H1 (cell line): ENCODE data around the gene SLC2A13. TPM values are rescaled to one million over a fixed set of nuclear protein-coding genes. Genes with fewer than 3 reads are reported as not detected.

ENCODE experiments used
- CTCF ChIA-PET: fragments of 300-600 bp; sonication (Branson Sonifier 250); formaldehyde crosslinking; loops from one replicate; lab custom pipeline; 2021; ENCODE audit not compliant: partially characterized antibody; lab: Charles Lee
- POLR2A ChIA-PET: fragments of 300-600 bp; sonication (Branson Sonifier 250); formaldehyde crosslinking; loops from one replicate; lab custom pipeline; 2021; ENCODE audit warnings: inconsistent platforms; ENCODE audit not compliant: partially characterized antibody; lab: Charles Lee
- DNase-seq, 2 experiments: peaks; one replicate each; pipeline versions ENCODE4 v3.0.0 to v3.0.0-alpha.2; 2010 to 2022; ENCODE audit warnings: low spot score in 2 of 2, low read depth in 1 of 2, mixed read lengths in 1 of 2
- FAIRE-seq: peaks from 2 replicates; lab custom pipeline; 2011; peaks lifted over from hg19 to GRCh38; lab: Jason Lieb, UNC
- H2AFZ ChIP-seq: 2 replicates; pipeline ENCODE4 v1.8.1; 2012; ENCODE audit warnings: low read length, inconsistent platforms
- H2AK5ac ChIP-seq: 2 replicates; pipeline ENCODE4 v1.6.1; 2013; ENCODE audit warnings: low read depth, low read length
- H2BK120ac ChIP-seq: replicated peaks from 2 replicates; pipeline ENCODE3; 2013; ENCODE audit warnings: low read depth, low read length, inconsistent platforms
- H2BK12ac ChIP-seq: 2 replicates; pipeline ENCODE4 v1.6.1; 2013; ENCODE audit warnings: low read depth, low read length
- H2BK15ac ChIP-seq: 2 replicates; pipeline ENCODE4 v1.6.1; 2013; ENCODE audit warnings: low read length
- H2BK20ac ChIP-seq: 2 replicates; pipeline ENCODE4 v1.6.1; 2013; ENCODE audit warnings: low read length
- H2BK5ac ChIP-seq: 2 replicates; pipeline ENCODE4 v1.6.1; 2013; ENCODE audit warnings: low read depth, low read length
- H3K14ac ChIP-seq: 2 replicates; pipeline ENCODE4 v1.6.1; 2013; ENCODE audit warnings: inconsistent platforms; ENCODE audit not compliant: insufficient read length
- H3K18ac ChIP-seq: 2 replicates; pipeline ENCODE4 v1.6.1; 2013; ENCODE audit warnings: low read length; ENCODE audit errors: extremely low read depth
- H3K23ac ChIP-seq: 2 replicates; pipeline ENCODE4 v1.6.1; 2013; ENCODE audit warnings: inconsistent platforms; ENCODE audit not compliant: insufficient read length
- H3K23me2 ChIP-seq: 2 replicates; pipeline ENCODE4 v1.6.1; 2013; ENCODE audit warnings: low read depth, low read length
- H3K27ac ChIP-seq: 2 replicates; pipeline ENCODE4 v1.6.1; 2011; ENCODE audit warnings: low read depth, low read length, inconsistent platforms
- H3K27me3 ChIP-seq, 4 experiments: replicated peaks in 1 of 4; 1 replicate in 1 of 4; 2 replicates in 3 of 4; pipeline versions ENCODE4 v1.6.1 to v1.8.1; 2011 to 2013; ENCODE audit warnings: low read length in 3 of 4, mild to moderate bottlenecking in 3 of 4, inconsistent platforms in 2 of 4, mixed read lengths in 2 of 4, moderate library complexity in 1 of 4; ENCODE audit not compliant: control insufficient read depth in 3 of 4, insufficient read depth in 3 of 4; ENCODE audit errors: extremely low read depth in 1 of 4
- H3K36me3 ChIP-seq, 4 experiments: 2 replicates each; pipeline versions ENCODE4 v1.6.1 to v1.8.1; 2011 to 2013; ENCODE audit warnings: mild to moderate bottlenecking in 4 of 4, low read length in 3 of 4, moderate library complexity in 2 of 4, control low read depth in 1 of 4, inconsistent platforms in 1 of 4; ENCODE audit not compliant: insufficient read depth in 4 of 4, control insufficient read depth in 2 of 4
- H3K4ac ChIP-seq: replicated peaks from 2 replicates; pipeline ENCODE3; 2013; ENCODE audit warnings: low read length, low read depth, mixed read lengths, inconsistent platforms; ENCODE audit not compliant: insufficient read length
- H3K4me1 ChIP-seq, 4 experiments: replicated peaks in 1 of 4; 1 replicate in 1 of 4; 2 replicates in 3 of 4; pipeline versions ENCODE4 v1.6.1 to v1.8.1; 2011 to 2013; ENCODE audit warnings: low read length in 3 of 4, inconsistent platforms in 2 of 4, mixed read lengths in 1 of 4; ENCODE audit not compliant: insufficient read depth in 4 of 4, control insufficient read depth in 3 of 4
- H3K4me2 ChIP-seq, 2 experiments: 2 replicates each; pipeline versions ENCODE4 v1.6.1 to v1.8.1; 2011 to 2013; ENCODE audit warnings: low read depth in 2 of 2, low read length in 2 of 2, control low read depth in 1 of 2, inconsistent platforms in 1 of 2, mild to moderate bottlenecking in 1 of 2; ENCODE audit not compliant: insufficient read depth in 1 of 2
- H3K4me3 ChIP-seq, 4 experiments: fragments of 200-600, 300-600 bp in 1 of 4; sonication (generic), shearing (Covaris generic), sonication (Bioruptor Twin) in 1 of 4; 2 replicates each; pipeline versions ENCODE4 v1.5.1 to v1.8.1; 2011 to 2016; ENCODE audit warnings: low read length in 4 of 4, low read depth in 3 of 4, control low read depth in 2 of 4, inconsistent platforms in 2 of 4, mild to moderate bottlenecking in 2 of 4, mixed read lengths in 1 of 4, moderate library complexity in 1 of 4; ENCODE audit not compliant: insufficient read depth in 2 of 4; ENCODE audit errors: extremely low read depth in 1 of 4
- H3K56ac ChIP-seq: replicated peaks from 2 replicates; pipeline ENCODE3; 2013; ENCODE audit warnings: low read depth, mild to moderate bottlenecking, mixed read lengths, low read length, inconsistent platforms; ENCODE audit not compliant: insufficient read length
- H3K79me1 ChIP-seq: 2 replicates; pipeline ENCODE4 v1.6.1; 2013; ENCODE audit warnings: low read depth, low read length, control low read depth
- H3K79me2 ChIP-seq, 2 experiments: 2 replicates each; pipeline versions ENCODE4 v1.6.1 to v1.8.1; 2012 to 2013; ENCODE audit warnings: low read length in 2 of 2, mild to moderate bottlenecking in 2 of 2, inconsistent platforms in 1 of 2; ENCODE audit not compliant: insufficient read depth in 2 of 2, control insufficient read depth in 1 of 2
- H3K9ac ChIP-seq, 4 experiments: replicated peaks in 1 of 4; 1 replicate in 1 of 4; 2 replicates in 3 of 4; pipeline versions ENCODE4 v1.6.1 to v1.8.1; 2011 to 2013; ENCODE audit warnings: low read depth in 3 of 4, low read length in 3 of 4, control low read depth in 2 of 4, mild to moderate bottlenecking in 2 of 4, moderate library complexity in 2 of 4, inconsistent platforms in 1 of 4; ENCODE audit errors: extremely low read depth in 1 of 4
- H3K9me3 ChIP-seq, 2 experiments: 2 replicates each; pipeline versions ENCODE4 v1.6.1 to v1.8.1; 2012 to 2013; ENCODE audit warnings: mild to moderate bottlenecking in 2 of 2, moderate library complexity in 2 of 2, control low read depth in 1 of 2, inconsistent platforms in 1 of 2, low read depth in 1 of 2, low read length in 1 of 2, mixed read lengths in 1 of 2; ENCODE audit not compliant: insufficient read depth in 2 of 2
- H4K20me1 ChIP-seq, 2 experiments: replicated peaks in 1 of 2; 2 replicates each; pipeline versions ENCODE3 to v1.8.1; 2011 to 2013; ENCODE audit warnings: inconsistent platforms in 2 of 2, low read length in 2 of 2, mild to moderate bottlenecking in 1 of 2; ENCODE audit not compliant: insufficient read depth in 2 of 2, control insufficient read depth in 1 of 2
- H4K5ac ChIP-seq: 2 replicates; pipeline ENCODE4 v1.6.1; 2013; ENCODE audit warnings: low read length, low read depth, mixed read lengths, inconsistent platforms; ENCODE audit not compliant: insufficient read length
- H4K8ac ChIP-seq: 2 replicates; pipeline ENCODE4 v1.8.0; 2013; ENCODE audit warnings: mild to moderate bottlenecking, moderate library complexity, low read length, inconsistent platforms; ENCODE audit not compliant: insufficient read depth; ENCODE audit errors: extremely low read depth
- H4K91ac ChIP-seq: replicated peaks from 2 replicates; pipeline ENCODE3; 2013; ENCODE audit warnings: low read length, mixed read lengths, inconsistent platforms; ENCODE audit not compliant: insufficient read length
- BCL11A ChIP-seq, 2 experiments: IDR thresholded peaks; one replicate each; pipeline ENCODE4 v1.6.1; 2011; ENCODE audit warnings: low read depth in 2 of 2, low read length in 2 of 2, mild to moderate bottlenecking in 2 of 2
- CHD1 ChIP-seq: IDR thresholded peaks from 2 replicates; pipeline ENCODE4 v1.6.1; 2012; ENCODE audit warnings: low read depth, low read length, improper control_type of control experiment
- FOSL1 ChIP-seq: IDR thresholded peaks from 2 replicates; pipeline ENCODE4 v1.6.1; 2011; ENCODE audit warnings: mild to moderate bottlenecking, low read depth, low read length, moderate library complexity; ENCODE audit not compliant: insufficient read depth
- HDAC6 ChIP-seq: IDR thresholded peaks from one replicate; pipeline ENCODE4 v1.7.1; 2012; ENCODE audit warnings: low read depth, mild to moderate bottlenecking, inconsistent platforms, low read length, moderate library complexity
- JUN ChIP-seq: IDR thresholded peaks from 2 replicates; pipeline ENCODE4 v1.6.1; 2011; ENCODE audit warnings: low read depth, mild to moderate bottlenecking, improper control_type of control experiment, low read length
- JUND ChIP-seq: IDR thresholded peaks from 2 replicates; pipeline ENCODE4 v1.6.1; 2011; ENCODE audit warnings: mild to moderate bottlenecking, improper control_type of control experiment, low read length
- NANOG ChIP-seq: IDR thresholded peaks from 2 replicates; pipeline ENCODE4 v1.6.1; 2011; ENCODE audit warnings: low read length, low read depth, mild to moderate bottlenecking, inconsistent platforms; ENCODE audit not compliant: insufficient read depth, poor library complexity, severe bottlenecking
- SP2 ChIP-seq: IDR thresholded peaks from 2 replicates; pipeline ENCODE4 v1.6.1; 2012; ENCODE audit warnings: mild to moderate bottlenecking, low read length, inconsistent platforms
- TBP ChIP-seq: IDR thresholded peaks from 2 replicates; pipeline ENCODE4 v1.6.1; 2011; ENCODE audit warnings: low read depth, low read length, improper control_type of control experiment
- TEAD4 ChIP-seq: IDR thresholded peaks from 2 replicates; pipeline ENCODE4 v1.6.1; 2012; ENCODE audit warnings: low read depth, low read length, inconsistent platforms, mixed read lengths
- WGBS, 2 experiments: shearing (Covaris generic) in 1 of 2; methylation state at CpG; one replicate each; pipeline versions ENCODE4 v1.1.6 to v1.1.7; 2013 to 2015; ENCODE audit warnings: low lambda C conversion rate in 2 of 2, mixed read lengths in 2 of 2, inconsistent platforms in 1 of 2, low coverage in 1 of 2, missing lambda C conversion rate in 1 of 2; ENCODE audit not compliant: insufficient replicate concordance in 2 of 2, insufficient coverage in 1 of 2, insufficient read length in 1 of 2; ENCODE audit errors: extremely low coverage in 1 of 2, missing lambda C conversion rate in 1 of 2; 5-methylcytosine and 5-hydroxymethylcytosine counted together
- polyA plus RNA-seq, 7 experiments: library from polyadenylated mRNA; depleted of rRNA in 3 of 7; stranded (reverse) in 5 of 7; unstranded in 2 of 7; fragments of >200 nt in 5 of 7; fragments of 200-250 nt in 2 of 7; gene quantifications; 1 replicate in 5 of 7; 2 replicates in 1 of 7; 4 replicates in 1 of 7; pipeline versions ENCODE4 v1.2.1 to v1.2.3, GENCODE V29; 2011 to 2013; ENCODE audit warnings: missing spikeins in 2 of 7, mixed read lengths in 2 of 7
- total RNA-seq: library from RNA; stranded (reverse); fragmentation: NEBNext Ultra II Directional; extraction: Animal tissue kit (Norgen Biotek cat#: 25700); gene quantifications from 2 replicates; pipeline ENCODE4 v1.2.1, GENCODE V29; 2021
- TF ChIP-seq, protein P1 (sequence below): IDR thresholded peaks from 2 replicates; pipeline ENCODE4 v1.6.1; 2012; ENCODE audit warnings: low read length, inconsistent platforms
- TF ChIP-seq, protein P2 (sequence below): IDR thresholded peaks from 2 replicates; pipeline ENCODE4 v1.6.1; 2011; ENCODE audit warnings: low read length, improper control_type of control experiment

The SLC2A13 gene
- total and polyA plus RNA-seq, 2 of the 8 experiments (the other 6 are each of a cell fraction or from before 2014, with no cell fraction given), result 2.8 to 9.6 TPM

DNA sequence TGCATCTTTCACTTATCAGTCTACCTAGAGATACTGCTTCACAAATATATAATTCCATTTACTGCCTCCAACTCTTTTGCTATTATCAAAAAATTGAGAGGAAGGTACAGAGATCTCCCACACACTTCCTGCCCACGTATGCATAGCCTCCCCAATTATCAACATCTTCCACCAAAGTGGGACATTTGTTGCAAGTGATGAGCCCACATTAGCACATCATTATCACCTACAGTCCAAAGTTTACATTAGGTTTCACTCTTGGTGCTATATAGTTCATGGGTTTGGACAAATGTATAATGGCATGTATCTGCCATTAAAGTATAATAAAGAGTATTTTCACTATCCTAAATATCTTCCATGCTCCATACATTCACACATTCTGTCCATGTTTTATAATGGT is 66.3 kb downstream of the SLC2A13 start:
- Histone ChIP-seq H2BK15ac (no peak overlapping the region), H2AFZ (no peak overlapping the region), H3K4ac (no peak overlapping the region), H3K23ac (no peak overlapping the region), H3K27ac (no peak overlapping the region), H2AK5ac (no peak overlapping the region), H3K79me1 (no peaks in the 10 kb centered on the region), H3K9me3 (no peaks in the 10 kb centered on the region), H3K27me3 (no peaks in the 10 kb centered on the region), H4K8ac (no peak overlapping the region), H4K20me1 (no peaks in the 10 kb centered on the region), H2BK12ac (no peak overlapping the region), H4K91ac (no peak overlapping the region), H3K36me3 (no peaks in the 10 kb centered on the region), H2BK5ac (no peak overlapping the region), H4K5ac (no peak overlapping the region), H3K4me2 (no peak overlapping the region), H3K9ac (no peak overlapping the region), H3K23me2 (no peaks in the 10 kb centered on the region), H3K56ac (no peak overlapping the region), H3K18ac (no peak overlapping the region), H3K4me1 (peaks cover 0 to 3% (median 0%) of the 10 kb centered on the region in 4 experiments; a peak in 1 of 7 replicates), H2BK20ac (no peak overlapping the region), H3K4me3 (no peak overlapping the region), H3K14ac (no peak overlapping the region), H3K79me2 (no peaks in the 10 kb centered on the region), H2BK120ac (no peak overlapping the region)
- ChIA-PET CTCF (interaction anchor here (2.6 kb wide), 1 partner anchor 12 kb away, joined by 5 read pairs; no protein-coding TSS in a partner anchor), POLR2A (no interaction called here)
- FAIRE-seq (no peak), DNase-seq (no peak)
- WGBS, 2 experiments, result 91% methylated on average over 1 of the region's 1 CpG; no CpG with 5 or more reads in 1 of the 2 experiments
- TF ChIP-seq JUN (no peak), SP2 (no peak), TEAD4 (no peak), NANOG (no peak), FOSL1 (no peak), JUND (no peak), HDAC6 (no peak), TBP (no peak), BCL11A (IDR thresholded peaks at IDR 0.05; ENCODE audit: low read depth in 2 of 2, low read length in 2 of 2) (no peak), CHD1 (no peak)
- TF ChIP-seq, protein P1, sequence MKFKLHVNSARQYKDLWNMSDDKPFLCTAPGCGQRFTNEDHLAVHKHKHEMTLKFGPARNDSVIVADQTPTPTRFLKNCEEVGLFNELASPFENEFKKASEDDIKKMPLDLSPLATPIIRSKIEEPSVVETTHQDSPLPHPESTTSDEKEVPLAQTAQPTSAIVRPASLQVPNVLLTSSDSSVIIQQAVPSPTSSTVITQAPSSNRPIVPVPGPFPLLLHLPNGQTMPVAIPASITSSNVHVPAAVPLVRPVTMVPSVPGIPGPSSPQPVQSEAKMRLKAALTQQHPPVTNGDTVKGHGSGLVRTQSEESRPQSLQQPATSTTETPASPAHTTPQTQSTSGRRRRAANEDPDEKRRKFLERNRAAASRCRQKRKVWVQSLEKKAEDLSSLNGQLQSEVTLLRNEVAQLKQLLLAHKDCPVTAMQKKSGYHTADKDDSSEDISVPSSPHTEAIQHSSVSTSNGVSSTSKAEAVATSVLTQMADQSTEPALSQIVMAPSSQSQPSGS, result no peak
- TF ChIP-seq, protein P2, sequence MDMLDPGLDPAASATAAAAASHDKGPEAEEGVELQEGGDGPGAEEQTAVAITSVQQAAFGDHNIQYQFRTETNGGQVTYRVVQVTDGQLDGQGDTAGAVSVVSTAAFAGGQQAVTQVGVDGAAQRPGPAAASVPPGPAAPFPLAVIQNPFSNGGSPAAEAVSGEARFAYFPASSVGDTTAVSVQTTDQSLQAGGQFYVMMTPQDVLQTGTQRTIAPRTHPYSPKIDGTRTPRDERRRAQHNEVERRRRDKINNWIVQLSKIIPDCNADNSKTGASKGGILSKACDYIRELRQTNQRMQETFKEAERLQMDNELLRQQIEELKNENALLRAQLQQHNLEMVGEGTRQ, result no peak
